GM12875 (cell line): ENCODE measurements around the gene ACAA2.

ENCODE experiments used
- H3K4me3 ChIP-seq: one replicate; pipeline ENCODE4 v1.5.1; 2011; ENCODE audit warnings: low read depth, low read length, control low read depth
- CTCF ChIP-seq: IDR thresholded peaks from 2 replicates; pipeline ENCODE4 v1.5.1; 2011; ENCODE audit warnings: low read depth, mild to moderate bottlenecking, control low read depth, inconsistent platforms, low read length, moderate library complexity, borderline replicate concordance; ENCODE audit not compliant: insufficient read depth

The ACAA2 gene

GRCh38 chr18:49778826-49779465 lies 34.4 kb downstream of the ACAA2 start:
- TF ChIP-seq CTCF: no peak
- no peak overlapping the region for H3K4me3 ChIP-seq

GRCh38 chr18:49769047-49769728 lies 44.1 kb downstream of the ACAA2 start:
- no peak overlapping the region for H3K4me3 ChIP-seq

GRCh38 chr18:49768051-49768391 lies 45.3 kb downstream of the ACAA2 start:
- TF ChIP-seq CTCF: peak; percentile 20; the same call in 1 of the 2 replicates
- H3K4me3 ChIP-seq: no peak overlapping the region

More at GRCh38 chr18:49769047-49769728, 44.1 kb downstream of the ACAA2 start:
- TF ChIP-seq CTCF: no peak

GRCh38 chr18:49767111-49768050 lies 46.0 kb downstream of the ACAA2 start:
- no peak for TF ChIP-seq CTCF
- H3K4me3 ChIP-seq: no peak overlapping the region

- TF ChIP-seq CTCF: no peak
- H3K4me3 ChIP-seq: no peak overlapping the region
Observed at GRCh38 chr18:49766646-49767045, 46.7 kb downstream of the ACAA2 start.

- TF ChIP-seq CTCF: no peak
- no peak overlapping the region for H3K4me3 ChIP-seq
Observed at GRCh38 chr18:49764032-49764431, 49.3 kb downstream of the ACAA2 start.
